Loucy (cell line): Measurements from ENCODE around the gene SLC38A3.

ENCODE experiments used
- EZH2phosphoT487 ChIP-seq: fragments of 200-600 bp; IDR thresholded peaks from 2 replicates; pipeline ENCODE4 v1.6.1; 2018; ENCODE audit warnings: antibody characterized with exemption, mild to moderate bottlenecking, moderate library complexity, borderline replicate concordance
- TF ChIP-seq, protein P1 (sequence below): fragments of 200-600 bp; sonication (generic); conservative IDR thresholded peaks from 2 replicates; pipeline ENCODE4 v1.5.1; 2014; ENCODE audit warnings: mild to moderate bottlenecking, antibody characterized with exemption, low read length

DNA sequence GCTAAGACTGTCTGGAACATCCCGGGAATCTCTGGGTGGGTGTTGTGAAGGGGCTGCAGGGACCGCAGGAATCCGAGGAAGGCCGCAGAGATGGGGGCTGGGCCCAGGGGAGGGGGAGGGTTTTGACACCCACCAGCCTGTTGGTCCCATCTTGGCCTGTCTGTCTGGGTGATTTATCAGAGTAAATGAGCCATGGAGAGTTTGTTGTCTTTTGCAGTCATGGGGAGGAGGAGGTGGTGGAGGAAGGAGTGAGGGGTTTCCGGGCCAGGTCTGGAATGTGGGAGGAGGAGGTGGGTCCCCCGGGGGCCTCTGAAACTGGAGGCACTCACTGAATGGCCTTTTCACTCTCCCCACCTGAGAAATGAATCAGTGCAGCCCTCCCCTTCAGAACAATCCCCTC is 38.5 kb upstream of the SLC38A3 start:
- TF ChIP-seq, protein P1, sequence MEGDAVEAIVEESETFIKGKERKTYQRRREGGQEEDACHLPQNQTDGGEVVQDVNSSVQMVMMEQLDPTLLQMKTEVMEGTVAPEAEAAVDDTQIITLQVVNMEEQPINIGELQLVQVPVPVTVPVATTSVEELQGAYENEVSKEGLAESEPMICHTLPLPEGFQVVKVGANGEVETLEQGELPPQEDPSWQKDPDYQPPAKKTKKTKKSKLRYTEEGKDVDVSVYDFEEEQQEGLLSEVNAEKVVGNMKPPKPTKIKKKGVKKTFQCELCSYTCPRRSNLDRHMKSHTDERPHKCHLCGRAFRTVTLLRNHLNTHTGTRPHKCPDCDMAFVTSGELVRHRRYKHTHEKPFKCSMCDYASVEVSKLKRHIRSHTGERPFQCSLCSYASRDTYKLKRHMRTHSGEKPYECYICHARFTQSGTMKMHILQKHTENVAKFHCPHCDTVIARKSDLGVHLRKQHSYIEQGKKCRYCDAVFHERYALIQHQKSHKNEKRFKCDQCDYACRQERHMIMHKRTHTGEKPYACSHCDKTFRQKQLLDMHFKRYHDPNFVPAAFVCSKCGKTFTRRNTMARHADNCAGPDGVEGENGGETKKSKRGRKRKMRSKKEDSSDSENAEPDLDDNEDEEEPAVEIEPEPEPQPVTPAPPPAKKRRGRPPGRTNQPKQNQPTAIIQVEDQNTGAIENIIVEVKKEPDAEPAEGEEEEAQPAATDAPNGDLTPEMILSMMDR = no peak
- no peak for TF ChIP-seq EZH2phosphoT487
